HFFc6 (cell line): ENCODE results near the gene MRPL47. TPM values are rescaled to one million over a fixed set of nuclear protein-coding genes. Genes with fewer than 3 reads are reported as not detected.
"Not testable (repeated sequence)": the region's sequence is repeated elsewhere in the genome, so short reads cannot be mapped to it uniquely, and the experiment has no call there.

Experiments
- DNase-seq: peaks from one replicate; pipeline ENCODE4 v3.0.0-alpha.2; 2018
- H3K27ac Mint-ChIP-seq: 2 replicates; pipeline ENCODE4 v1.8.0; 2020; ENCODE audit warnings: mild to moderate bottlenecking, mixed read lengths
- H3K27me3 Mint-ChIP-seq: 2 replicates; pipeline ENCODE4 v1.8.0; 2021; ENCODE audit warnings: mild to moderate bottlenecking, moderate library complexity, mixed read lengths; ENCODE audit not compliant: insufficient read depth
- H3K36me3 Mint-ChIP-seq: 2 replicates; pipeline ENCODE4 v1.8.0; 2021; ENCODE audit warnings: low read depth, mixed read lengths
- H3K4me1 Mint-ChIP-seq: 2 replicates; pipeline ENCODE4 v1.8.0; 2020; ENCODE audit warnings: low read depth, mixed read lengths
- H3K4me3 Mint-ChIP-seq: 2 replicates; pipeline ENCODE4 v1.8.0; 2020; ENCODE audit warnings: mild to moderate bottlenecking, moderate library complexity, mixed read lengths
- H3K9me3 Mint-ChIP-seq: 2 replicates; pipeline ENCODE4 v1.8.0; 2020; ENCODE audit warnings: mild to moderate bottlenecking, mixed read lengths
- CTCF ChIP-seq: fragments of 200-600 bp; sonication (generic); IDR thresholded peaks from 2 replicates; pipeline ENCODE4 v1.5.0; 2021; ENCODE audit warnings: antibody characterized with exemption, mild to moderate bottlenecking
- total RNA-seq, 6 experiments: library from RNA; stranded (reverse); fragmentation: NEBNext Ultra II Directional; extraction: Animal tissue kit (Norgen Biotek cat#: 25700); gene quantifications; 2 replicates in 1 of 6; 3 replicates in 5 of 6; pipeline ENCODE4 v1.2.3, GENCODE V29; 2021

The MRPL47 gene
- total RNA-seq, 6 experiments from 2014 or later: 49.4 to 59.7 (median 56.0) TPM

GRCh38 chr3:179646177-179646576 lies 41.7 kb upstream of the MRPL47 start:
- Mint-ChIP-seq H3K27ac (no peak overlapping the region), H3K9me3 (no peaks in the 10 kb centered on the region), H3K4me3 (no peak overlapping the region), H3K36me3 (no peaks in the 10 kb centered on the region), H3K27me3 (peaks cover 3% of the 10 kb centered on the region; the same call in 1 of the 2 replicates), H3K4me1 (peaks cover 17% of the 10 kb centered on the region)
- no peak for DNase-seq
- no peak for TF ChIP-seq CTCF

DNA sequence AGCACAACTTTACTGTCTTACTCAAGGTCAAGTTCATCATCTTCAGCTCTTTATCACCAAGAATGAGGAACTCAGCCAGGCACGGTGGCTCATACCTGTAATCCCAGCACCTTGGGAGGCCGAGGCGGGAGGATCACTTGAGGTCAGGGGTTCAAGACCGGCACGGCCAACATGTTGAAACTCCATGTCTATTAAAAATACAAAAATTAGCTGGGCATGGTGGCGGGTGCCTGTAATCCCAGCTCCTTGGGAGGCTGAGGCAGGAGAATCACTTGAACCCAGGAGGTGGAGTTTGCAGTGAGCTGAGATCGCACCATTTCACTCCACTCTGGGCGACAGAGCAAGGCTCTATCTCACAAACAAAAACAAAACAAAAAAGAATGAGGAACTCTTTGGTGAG lies 39.4 kb upstream of the MRPL47 start:
- not testable (repeated sequence) for H3K36me3 Mint-ChIP-seq, H3K9me3 Mint-ChIP-seq, DNase-seq, H3K4me3 Mint-ChIP-seq, H3K27ac Mint-ChIP-seq, H3K27me3 Mint-ChIP-seq
- H3K4me1 Mint-ChIP-seq: peaks cover 17% of the 10 kb centered on the region

DNA sequence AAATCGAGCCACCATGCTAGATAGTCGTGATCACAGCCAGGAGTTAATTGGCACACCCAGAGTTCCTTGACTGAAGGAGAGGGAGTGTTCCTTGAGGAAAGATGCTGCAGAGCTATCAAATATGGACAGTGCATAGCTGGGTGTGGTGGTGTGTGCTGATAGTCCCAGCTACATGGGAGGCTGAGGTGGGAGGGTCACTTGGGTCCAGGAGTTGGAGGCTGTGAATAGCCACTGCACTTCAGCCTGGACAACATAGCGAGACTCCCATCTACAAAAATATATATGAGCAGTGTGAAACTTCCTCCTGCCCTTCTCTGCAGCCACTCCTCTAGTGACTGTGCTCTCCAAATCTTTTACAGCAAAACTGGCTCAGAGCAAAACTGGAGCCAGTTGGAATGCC lies 38.4 kb upstream of the MRPL47 start:
- Mint-ChIP-seq H3K4me3 (no peak overlapping the region), H3K27me3 (peaks cover 3% of the 10 kb centered on the region; the same call in 1 of the 2 replicates), H3K27ac (no peak overlapping the region), H3K36me3 (no peaks in the 10 kb centered on the region), H3K4me1 (peaks cover 17% of the 10 kb centered on the region), H3K9me3 (no peaks in the 10 kb centered on the region)
- DNase-seq: no peak
- TF ChIP-seq CTCF: no peak

DNA sequence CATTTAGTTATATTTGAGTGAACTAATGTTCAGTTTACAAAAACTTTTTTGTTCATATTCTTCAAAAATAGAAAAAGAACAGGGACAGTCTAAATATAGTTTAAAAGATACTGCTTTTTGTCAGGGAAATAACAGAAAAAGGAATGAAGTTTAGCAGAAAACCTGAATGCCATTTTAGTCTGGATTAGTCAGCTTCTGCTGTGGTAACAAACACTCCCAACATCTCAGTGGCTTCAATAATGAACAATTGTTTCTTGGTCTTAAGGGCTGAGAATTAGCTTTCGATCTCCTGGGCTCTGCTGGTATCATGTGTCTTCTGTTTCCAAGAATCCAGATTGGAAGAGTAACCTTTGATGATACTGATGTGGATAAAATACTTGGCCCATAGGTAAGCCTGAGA lies 36.0 kb upstream of the MRPL47 start:
- H3K4me1 Mint-ChIP-seq: peaks cover 7% of the 10 kb centered on the region
- no peaks in the 10 kb centered on the region for H3K9me3 Mint-ChIP-seq
- no peak overlapping the region; the same call in 1 of the 2 replicates for H3K4me3 Mint-ChIP-seq
- TF ChIP-seq CTCF: no peak
- H3K36me3 Mint-ChIP-seq: no peaks in the 10 kb centered on the region
- no peak overlapping the region for H3K27ac Mint-ChIP-seq
- peaks cover 1% of the 10 kb centered on the region; the same call in 1 of the 2 replicates for H3K27me3 Mint-ChIP-seq
- no peak for DNase-seq

- no peaks in the 10 kb centered on the region for H3K4me1 Mint-ChIP-seq
- no peak for DNase-seq
- H3K27me3 Mint-ChIP-seq: no peaks in the 10 kb centered on the region
- TF ChIP-seq CTCF: no peak
- no peak overlapping the region for H3K4me3 Mint-ChIP-seq
- H3K27ac Mint-ChIP-seq: no peak overlapping the region
- no peaks in the 10 kb centered on the region for H3K9me3 Mint-ChIP-seq
- H3K36me3 Mint-ChIP-seq: peaks cover under 1% of the 10 kb centered on the region; the same call in 1 of the 2 replicates
Observed at GRCh38 chr3:179630753-179631451, 26.5 kb upstream of the MRPL47 start.

GRCh38 chr3:179624451-179624850 lies 20.0 kb upstream of the MRPL47 start:
- H3K27ac Mint-ChIP-seq: peak overlapping the region; percentile 36; the same call in 1 of the 2 replicates
- H3K4me1 Mint-ChIP-seq: peaks cover 14% of the 10 kb centered on the region
- H3K4me3 Mint-ChIP-seq: no peak overlapping the region
- TF ChIP-seq CTCF: no peak
- peaks cover 38% of the 10 kb centered on the region for H3K36me3 Mint-ChIP-seq
- DNase-seq: peak; percentile 53
- no peaks in the 10 kb centered on the region for H3K27me3 Mint-ChIP-seq
- no peaks in the 10 kb centered on the region for H3K9me3 Mint-ChIP-seq
